Left lung (tissue), 10 donors: Measurements from ENCODE around the gene IKZF3. TPM values are rescaled to one million over a fixed set of nuclear protein-coding genes. Genes with fewer than 3 reads are reported as not detected.

Experiments used
- ATAC-seq: fragments of 200-7000 bp; cut with Tn5 transposase; one replicate; pipeline ENCODE4 v1.9.1; 2020; ENCODE audit warnings: moderate library complexity
- DNase-seq, 4 donors: peaks; one replicate each; pipeline ENCODE4 v3.0.0-alpha.2; 2013 to 2020
- H3K27ac ChIP-seq, 2 donors: fragments of 200-600 bp; sonication (generic) in 1 of 2; one replicate each; pipeline versions ENCODE4 v1.5.0 to v1.8.0; 2020 to 2021
- H3K27me3 ChIP-seq, 2 donors: fragments of 200-600 bp; sonication (generic) in 1 of 2; one replicate each; pipeline versions ENCODE4 v1.5.0 to v1.8.0; 2020 to 2021
- H3K36me3 ChIP-seq, 2 donors: fragments of 200-600 bp; sonication (generic) in 1 of 2; one replicate each; pipeline versions ENCODE4 v1.5.0 to v1.8.0; 2020 to 2021
- H3K4me1 ChIP-seq, 2 donors: fragments of 200-600 bp; one replicate each; pipeline ENCODE4 v1.8.0; 2021
- H3K4me3 ChIP-seq, 2 donors: fragments of 200-600 bp; sonication (generic) in 1 of 2; one replicate each; pipeline versions ENCODE4 v1.5.0 to v1.8.0; 2020 to 2021; ENCODE audit warnings: mild to moderate bottlenecking in 1 of 2
- H3K9me3 ChIP-seq, 2 donors: fragments of 200-600 bp; sonication (generic) in 1 of 2; one replicate each; pipeline versions ENCODE4 v1.5.0 to v1.8.0; 2020 to 2021
- intact Hi-C, 2 donors: fragments of 100-400 bp; cut with DNase I; formaldehyde crosslinking; loops; one replicate each; pipeline versions ENCODE4 v1.11.2 to v1.14.2; 2022
- polyA plus RNA-seq, 6 donors: library from polyadenylated mRNA; unstranded; fragments of 120-200 nt; gene quantifications; one replicate each; pipeline ENCODE4 v1.2.1, GENCODE V29; 2013; ENCODE audit not compliant: insufficient read length in 6 of 6
- total RNA-seq, 2 donors: library from RNA; stranded (reverse); fragmentation: NEBNext Ultra II Directional; extraction: Animal tissue kit (Norgen Biotek cat#: 25700); gene quantifications; one replicate each; pipeline ENCODE4 v1.2.1, GENCODE V29; 2021
- TF ChIP-seq, protein P1 (sequence below), 2 donors: fragments of 200-600 bp; sonication (generic) in 1 of 2; IDR thresholded peaks; one replicate each; pipeline versions ENCODE4 v1.5.0 to v1.8.0; 2021; ENCODE audit warnings: antibody characterized with exemption in 2 of 2
- donor health status: DM: no; HTN: yes; CAD: no.
- donor health status: DM: no; HTN: no; CAD: no.

Gene IKZF3
- total and polyA plus RNA-seq, 8 donors = 1.2 to 6.6 (median 1.7) TPM

DNA sequence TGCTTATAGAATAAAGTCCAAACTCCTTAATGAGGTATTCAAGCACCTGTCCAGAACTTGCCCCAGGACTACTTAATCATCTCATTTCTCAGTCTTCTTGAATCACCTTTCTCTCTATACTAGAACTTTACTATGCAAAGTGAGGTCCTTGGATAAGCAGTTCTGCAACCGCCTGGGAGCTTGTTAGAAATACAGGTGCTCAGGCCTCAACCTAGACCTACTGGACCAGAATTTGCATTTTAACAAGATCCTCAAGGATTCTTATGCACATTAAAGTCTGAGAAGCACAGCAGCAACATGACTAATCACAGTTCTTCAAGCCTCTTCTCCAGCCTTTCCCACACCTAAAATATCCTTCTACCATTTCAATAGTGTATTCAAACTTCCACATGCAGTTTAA lies 64.7 kb downstream of the IKZF3 start:
- no peaks in the 10 kb centered on the region for H3K4me1 ChIP-seq
- ATAC-seq (peak; percentile 79), DNase-seq (no peak)
- TF ChIP-seq, protein P1, sequence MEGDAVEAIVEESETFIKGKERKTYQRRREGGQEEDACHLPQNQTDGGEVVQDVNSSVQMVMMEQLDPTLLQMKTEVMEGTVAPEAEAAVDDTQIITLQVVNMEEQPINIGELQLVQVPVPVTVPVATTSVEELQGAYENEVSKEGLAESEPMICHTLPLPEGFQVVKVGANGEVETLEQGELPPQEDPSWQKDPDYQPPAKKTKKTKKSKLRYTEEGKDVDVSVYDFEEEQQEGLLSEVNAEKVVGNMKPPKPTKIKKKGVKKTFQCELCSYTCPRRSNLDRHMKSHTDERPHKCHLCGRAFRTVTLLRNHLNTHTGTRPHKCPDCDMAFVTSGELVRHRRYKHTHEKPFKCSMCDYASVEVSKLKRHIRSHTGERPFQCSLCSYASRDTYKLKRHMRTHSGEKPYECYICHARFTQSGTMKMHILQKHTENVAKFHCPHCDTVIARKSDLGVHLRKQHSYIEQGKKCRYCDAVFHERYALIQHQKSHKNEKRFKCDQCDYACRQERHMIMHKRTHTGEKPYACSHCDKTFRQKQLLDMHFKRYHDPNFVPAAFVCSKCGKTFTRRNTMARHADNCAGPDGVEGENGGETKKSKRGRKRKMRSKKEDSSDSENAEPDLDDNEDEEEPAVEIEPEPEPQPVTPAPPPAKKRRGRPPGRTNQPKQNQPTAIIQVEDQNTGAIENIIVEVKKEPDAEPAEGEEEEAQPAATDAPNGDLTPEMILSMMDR (IDR thresholded peaks at IDR 0.05) = no peak
- H3K36me3 ChIP-seq = no peaks in the 10 kb centered on the region
- H3K27me3 ChIP-seq = peaks cover 0 to 12% of the 10 kb centered on the region in 2 donors
- no peak overlapping the region for H3K4me3 ChIP-seq
- intact Hi-C loops = no loop called here
- H3K27ac ChIP-seq = no peak overlapping the region
- no peaks in the 10 kb centered on the region for H3K9me3 ChIP-seq

DNA sequence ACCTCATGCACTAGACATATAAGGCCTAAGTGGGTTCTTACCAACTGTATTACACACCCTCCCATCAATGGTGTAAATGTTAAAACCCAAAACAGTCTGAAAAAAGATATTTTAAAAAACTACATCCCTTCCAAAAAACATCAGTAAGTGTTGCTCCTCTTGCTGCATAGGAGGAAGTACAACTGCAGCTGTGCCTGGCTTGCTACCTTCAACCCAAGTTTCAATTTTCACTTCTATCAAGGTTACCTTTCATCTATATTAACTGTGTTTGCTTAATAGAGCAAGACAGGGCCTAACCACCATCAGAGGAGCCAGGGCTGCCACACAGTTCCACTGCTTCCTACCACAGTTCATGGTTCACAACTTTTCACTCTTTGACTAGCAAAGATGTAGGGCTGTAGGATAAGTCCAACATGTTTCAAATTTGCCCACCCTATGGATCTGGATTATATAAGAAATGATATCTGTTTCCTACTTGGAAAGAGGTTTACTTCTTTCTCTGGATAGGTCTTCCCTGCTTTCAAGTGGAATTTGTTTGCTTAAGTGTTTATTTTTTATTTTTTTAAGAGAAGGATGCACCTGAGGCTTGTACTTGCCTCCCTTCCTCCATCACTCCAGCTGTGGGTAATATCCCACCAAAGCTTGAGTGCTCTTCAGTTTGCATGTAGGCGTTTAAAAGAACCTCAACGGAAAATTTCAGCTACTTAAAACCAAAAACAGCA lies 69.7 kb downstream of the IKZF3 start:
- DNase-seq = no peak
- peaks cover 3 to 17% of the 10 kb centered on the region in 2 donors for H3K27me3 ChIP-seq
- no peaks in the 10 kb centered on the region for H3K36me3 ChIP-seq
- TF ChIP-seq, protein P1 (IDR thresholded peaks at IDR 0.05) = no peak
- ATAC-seq = no peak
- H3K4me1 ChIP-seq = no peaks in the 10 kb centered on the region
- intact Hi-C loops = no loop called here
- H3K4me3 ChIP-seq = no peak overlapping the region
- no peaks in the 10 kb centered on the region for H3K9me3 ChIP-seq
- H3K27ac ChIP-seq = no peak overlapping the region

DNA sequence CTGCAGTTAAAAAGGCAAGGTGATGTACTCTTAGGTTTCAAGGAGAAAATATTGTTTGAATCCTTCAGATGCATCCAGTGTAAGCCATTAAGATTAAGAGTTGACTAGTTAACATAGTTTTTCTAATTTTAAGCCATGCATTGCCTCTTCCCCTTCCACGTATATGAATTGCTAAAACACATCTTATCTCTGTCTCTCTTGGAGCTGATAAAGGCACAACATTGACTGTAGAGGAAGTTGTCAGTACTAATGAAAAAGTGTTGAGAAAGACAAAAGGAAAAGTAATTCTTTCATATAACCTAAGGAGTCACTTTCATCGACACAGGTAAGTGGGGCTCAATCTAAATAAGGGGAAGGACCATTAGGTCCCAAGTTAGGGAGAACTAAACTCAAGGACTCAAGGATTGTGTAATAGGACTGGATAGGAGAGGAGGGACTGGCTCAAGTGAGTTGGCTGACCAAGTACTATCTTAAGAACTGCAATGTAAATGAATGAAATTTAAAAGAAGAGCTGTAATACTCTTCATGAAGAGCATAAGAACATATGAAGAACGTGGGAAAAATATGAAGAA lies 70.7 kb downstream of the IKZF3 start:
- TF ChIP-seq, protein P1 (IDR thresholded peaks at IDR 0.05) = no peak
- Histone ChIP-seq H3K27ac (no peak overlapping the region), H3K4me1 (no peaks in the 10 kb centered on the region), H3K4me3 (no peak overlapping the region), H3K36me3 (no peaks in the 10 kb centered on the region), H3K9me3 (no peaks in the 10 kb centered on the region), H3K27me3 (peaks cover 3 to 17% of the 10 kb centered on the region in 2 donors)
- intact Hi-C loops = no loop called here
- DNase-seq (no peak), ATAC-seq (peak; percentile 59)

DNA sequence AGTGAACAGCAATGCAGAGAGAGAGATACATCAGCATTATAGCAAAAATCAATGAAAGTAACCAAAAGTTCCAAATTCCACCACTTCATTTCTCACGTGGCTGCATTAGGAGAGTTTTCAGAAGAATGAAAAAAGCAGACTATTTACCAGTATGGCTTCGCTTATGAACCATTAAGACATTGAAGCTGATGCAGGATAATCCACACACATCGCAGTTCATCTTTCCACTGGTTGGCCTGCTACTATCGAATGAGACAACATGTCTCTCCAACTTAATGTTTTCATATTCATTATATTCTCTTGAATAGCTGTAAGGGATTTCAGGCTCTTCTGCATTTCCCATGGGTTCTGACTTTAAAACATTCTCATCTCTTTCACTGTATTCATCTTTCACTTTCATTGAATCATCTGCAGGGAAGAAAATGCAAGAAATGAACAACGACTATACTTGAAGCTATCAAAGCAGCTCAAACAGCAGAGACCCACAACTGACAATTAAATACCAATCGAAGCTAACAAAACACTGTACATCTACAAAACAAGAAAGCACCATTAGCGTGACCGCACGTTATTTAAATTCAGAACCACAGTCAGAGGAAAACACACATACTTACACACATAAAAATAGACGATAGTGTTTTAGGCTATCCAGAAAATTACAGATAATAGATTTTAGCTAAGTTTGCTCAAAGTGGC lies 71.4 kb downstream of the IKZF3 start:
- DNase-seq (no peak), ATAC-seq (no peak)
- no peak overlapping the region for H3K27ac ChIP-seq
- intact Hi-C loops = no loop called here
- peaks cover 3 to 17% of the 10 kb centered on the region in 2 donors for H3K27me3 ChIP-seq
- H3K36me3 ChIP-seq = no peaks in the 10 kb centered on the region
- H3K4me1 ChIP-seq = no peaks in the 10 kb centered on the region
- TF ChIP-seq, protein P1 (IDR thresholded peaks at IDR 0.05) = no peak
- no peaks in the 10 kb centered on the region for H3K9me3 ChIP-seq
- H3K4me3 ChIP-seq = no peak overlapping the region
